Measurements from ENCODE around the gene FADS6.

The FADS6 gene

DNA sequence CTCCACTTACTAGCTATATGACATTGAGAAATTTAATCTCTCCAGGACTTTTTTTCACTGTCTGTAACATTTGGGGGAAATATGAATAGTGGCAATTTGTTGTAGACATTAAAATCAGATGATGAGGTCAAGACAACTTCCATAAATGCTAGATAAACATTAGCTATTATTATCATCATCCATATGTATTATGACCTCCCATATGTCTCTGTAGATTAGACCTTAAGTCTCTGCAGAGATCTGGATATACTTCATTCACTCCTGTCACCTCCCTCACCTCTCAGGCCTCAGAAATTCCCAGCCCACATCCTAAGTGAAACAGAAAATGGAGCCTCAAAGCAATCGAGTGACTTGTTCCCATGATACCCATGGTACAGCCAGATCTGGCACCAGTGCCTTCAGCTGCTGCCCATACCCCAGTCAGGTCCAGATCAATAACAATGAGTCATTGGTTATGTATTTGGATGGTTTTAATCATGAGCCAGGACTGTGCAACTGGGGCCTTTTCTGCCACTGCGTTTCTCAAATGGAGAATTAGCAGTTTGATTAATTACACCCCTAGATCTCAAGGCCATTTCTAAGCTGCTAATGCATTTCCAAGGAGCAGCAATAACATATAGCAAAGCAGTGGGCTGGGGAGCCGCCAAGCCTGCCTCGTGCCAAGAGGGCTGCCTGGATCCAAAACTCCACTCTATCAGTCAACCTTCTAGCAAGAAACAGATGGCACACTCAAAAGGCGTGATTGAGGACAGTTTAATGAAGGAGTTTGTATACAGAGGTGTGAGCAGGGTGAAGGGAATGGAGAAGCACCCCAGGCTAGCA is 18.1 kb downstream of the FADS6 start:
- no peak overlapping the region for H3K4me3 ChIP-seq (ENCODE audit: low read length)
- TF ChIP-seq, protein P1, sequence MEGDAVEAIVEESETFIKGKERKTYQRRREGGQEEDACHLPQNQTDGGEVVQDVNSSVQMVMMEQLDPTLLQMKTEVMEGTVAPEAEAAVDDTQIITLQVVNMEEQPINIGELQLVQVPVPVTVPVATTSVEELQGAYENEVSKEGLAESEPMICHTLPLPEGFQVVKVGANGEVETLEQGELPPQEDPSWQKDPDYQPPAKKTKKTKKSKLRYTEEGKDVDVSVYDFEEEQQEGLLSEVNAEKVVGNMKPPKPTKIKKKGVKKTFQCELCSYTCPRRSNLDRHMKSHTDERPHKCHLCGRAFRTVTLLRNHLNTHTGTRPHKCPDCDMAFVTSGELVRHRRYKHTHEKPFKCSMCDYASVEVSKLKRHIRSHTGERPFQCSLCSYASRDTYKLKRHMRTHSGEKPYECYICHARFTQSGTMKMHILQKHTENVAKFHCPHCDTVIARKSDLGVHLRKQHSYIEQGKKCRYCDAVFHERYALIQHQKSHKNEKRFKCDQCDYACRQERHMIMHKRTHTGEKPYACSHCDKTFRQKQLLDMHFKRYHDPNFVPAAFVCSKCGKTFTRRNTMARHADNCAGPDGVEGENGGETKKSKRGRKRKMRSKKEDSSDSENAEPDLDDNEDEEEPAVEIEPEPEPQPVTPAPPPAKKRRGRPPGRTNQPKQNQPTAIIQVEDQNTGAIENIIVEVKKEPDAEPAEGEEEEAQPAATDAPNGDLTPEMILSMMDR (conservative IDR thresholded peaks at IDR 0.05; ENCODE audit: low read length) = no peak
- no peak for DNase-seq (ENCODE audit: low read depth)

DNA sequence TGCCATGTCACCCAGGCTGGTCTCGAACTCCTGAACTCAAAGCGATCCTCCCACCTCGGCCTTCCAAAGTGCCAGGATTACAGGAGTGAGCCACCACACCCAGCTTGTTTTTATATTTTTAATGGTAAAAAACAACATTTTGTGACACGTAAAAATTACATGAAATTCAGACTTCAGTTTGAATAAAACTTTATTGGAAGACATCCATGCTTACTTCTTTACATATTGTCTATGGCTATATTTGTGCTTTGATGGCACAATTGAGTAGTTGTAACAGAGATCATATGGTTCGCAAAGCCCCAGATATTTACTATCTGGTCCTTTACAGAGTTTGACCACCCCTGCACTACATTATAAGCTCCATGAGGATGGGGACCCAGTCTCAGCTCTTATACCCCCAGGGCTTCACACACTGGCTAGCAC is 18.8 kb downstream of the FADS6 start:
- no peak for DNase-seq (ENCODE audit: low read depth)
- no peak overlapping the region for H3K4me3 ChIP-seq (ENCODE audit: low read length)
- TF ChIP-seq, protein P1 (conservative IDR thresholded peaks at IDR 0.05; ENCODE audit: low read length) = no peak

DNA sequence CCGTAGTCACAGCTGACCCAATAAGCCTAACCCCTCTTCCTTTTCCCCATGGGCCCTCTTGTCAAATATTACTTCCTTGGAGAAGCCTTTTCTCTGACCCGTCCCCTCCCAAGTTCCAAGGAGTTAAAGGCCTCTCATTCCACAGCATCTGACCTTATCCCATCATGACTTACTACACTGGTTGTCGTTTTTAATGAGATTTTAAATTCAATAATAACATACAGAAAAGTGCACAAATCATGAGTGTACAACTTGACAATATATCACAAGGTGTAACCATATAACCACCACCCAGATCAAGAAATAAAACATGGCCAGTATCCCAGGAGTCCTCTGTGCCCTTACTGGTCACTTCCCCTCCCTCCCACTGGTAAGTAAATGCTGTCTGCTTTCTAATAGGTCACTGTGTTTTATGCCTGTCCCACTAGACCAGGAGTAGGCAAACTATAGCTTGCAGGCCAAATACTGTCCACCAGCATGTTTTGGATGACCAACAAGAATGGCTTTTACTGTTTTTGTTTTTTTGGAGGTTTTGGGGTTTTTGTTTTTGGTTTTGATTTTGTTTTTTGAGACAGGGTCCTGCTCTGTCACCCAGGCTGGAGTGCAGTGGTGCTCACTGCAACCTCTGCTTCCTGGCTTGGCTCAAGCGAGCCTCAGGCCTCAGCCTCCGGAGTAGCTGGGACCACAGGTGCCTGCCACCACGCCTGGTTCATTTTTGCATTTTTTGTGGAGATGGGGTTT is 19.4 kb downstream of the FADS6 start:
- TF ChIP-seq, protein P1 (conservative IDR thresholded peaks at IDR 0.05; ENCODE audit: low read length) = no peak
- DNase-seq (ENCODE audit: low read depth) = no peak

DNA sequence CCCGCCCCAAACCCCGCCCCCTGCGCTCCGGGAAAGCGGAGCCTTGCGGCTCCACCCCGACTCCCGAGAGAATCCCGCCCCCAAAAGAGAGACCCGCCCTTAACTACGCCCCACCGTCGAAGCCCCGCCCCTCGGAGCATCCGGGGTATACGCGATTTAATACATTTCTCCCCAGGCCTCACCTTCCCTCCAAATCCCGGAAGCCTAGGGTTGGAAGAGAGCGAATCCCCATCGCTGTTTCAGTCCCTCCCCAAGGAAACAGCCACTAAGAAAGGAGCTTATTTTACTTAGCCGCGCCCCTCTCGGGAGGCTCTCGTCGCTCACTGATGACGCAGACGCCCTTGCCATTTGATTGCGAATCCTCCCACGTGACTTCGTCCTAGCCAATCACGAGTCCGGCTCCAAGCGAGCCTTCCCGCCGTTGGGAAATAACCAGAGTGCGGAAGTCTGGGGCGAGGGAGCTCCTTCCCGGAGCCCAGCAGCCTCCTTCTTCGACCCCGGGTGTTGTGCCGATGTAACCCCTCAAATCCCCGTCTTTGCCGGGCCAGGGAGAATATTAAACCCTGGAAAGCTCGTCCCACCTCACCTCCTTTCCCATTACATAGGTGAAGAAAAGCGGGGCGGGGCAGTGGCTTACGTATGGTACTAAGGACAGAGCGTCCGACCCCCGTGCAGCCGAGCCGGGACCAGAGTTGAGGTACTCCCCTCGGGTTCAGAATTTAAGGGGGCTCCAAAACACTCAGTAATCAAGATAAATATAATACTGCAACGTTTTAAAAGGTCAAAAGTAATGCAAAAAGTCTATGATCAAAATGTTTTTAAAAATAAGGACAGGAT is 20.2 kb downstream of the FADS6 start:
- peak overlapping the region; percentile 90 for H3K4me3 ChIP-seq (ENCODE audit: low read length)
- TF ChIP-seq, protein P1 (conservative IDR thresholded peaks at IDR 0.05; ENCODE audit: low read length) = no peak
- DNase-seq (ENCODE audit: low read depth) = peak; percentile 100

More for the DNA sequence above, 19.4 kb downstream of the FADS6 start:
- H3K4me3 ChIP-seq (ENCODE audit: low read length) = peak overlapping the region; percentile 90

DNA sequence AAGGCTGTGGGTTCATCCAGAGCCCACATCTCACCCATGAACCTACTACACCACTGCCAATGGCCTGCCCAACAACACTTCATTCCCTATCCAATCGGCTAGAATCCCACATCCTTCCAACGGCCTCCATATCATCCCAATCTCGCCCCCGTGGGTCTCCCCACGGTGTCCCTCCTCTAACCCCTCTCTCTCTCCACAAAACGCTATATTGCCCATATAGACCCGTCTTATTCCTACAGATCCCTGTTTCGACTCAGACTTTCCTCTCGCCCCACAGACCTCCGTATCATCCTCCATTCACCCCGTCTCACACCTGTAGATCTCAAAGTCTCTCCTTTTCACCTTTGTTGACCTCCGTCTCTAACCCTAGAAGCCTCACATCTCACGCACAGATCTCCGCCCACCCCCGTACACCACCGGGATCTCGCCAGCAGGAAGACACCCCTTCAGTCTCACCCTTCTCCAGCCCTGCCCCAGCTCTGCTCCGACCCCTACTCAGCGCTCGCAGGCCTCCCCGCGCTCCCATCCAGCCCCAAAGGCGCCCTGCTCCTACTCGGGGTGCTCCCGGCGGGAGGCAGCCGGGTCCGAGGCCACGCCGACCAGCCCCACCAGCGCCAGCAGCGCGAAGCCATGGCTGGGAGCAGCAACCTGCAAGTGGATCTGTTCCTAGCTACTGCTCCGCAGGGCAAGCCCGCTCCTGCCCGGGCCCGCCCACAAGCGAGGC is 21.0 kb downstream of the FADS6 start, which contains the start of gene FDXR:
FDXR (minus strand) TSS at position 682 of the 724 bp plus-strand sequence; CDS start at position 632, 50 bp downstream.
- TF ChIP-seq, protein P1 (conservative IDR thresholded peaks at IDR 0.05; ENCODE audit: low read length) = no peak
- no peak for DNase-seq (ENCODE audit: low read depth)
- H3K4me3 ChIP-seq (ENCODE audit: low read length) = peak within 1 kb of the TSS; percentile 90

DNA sequence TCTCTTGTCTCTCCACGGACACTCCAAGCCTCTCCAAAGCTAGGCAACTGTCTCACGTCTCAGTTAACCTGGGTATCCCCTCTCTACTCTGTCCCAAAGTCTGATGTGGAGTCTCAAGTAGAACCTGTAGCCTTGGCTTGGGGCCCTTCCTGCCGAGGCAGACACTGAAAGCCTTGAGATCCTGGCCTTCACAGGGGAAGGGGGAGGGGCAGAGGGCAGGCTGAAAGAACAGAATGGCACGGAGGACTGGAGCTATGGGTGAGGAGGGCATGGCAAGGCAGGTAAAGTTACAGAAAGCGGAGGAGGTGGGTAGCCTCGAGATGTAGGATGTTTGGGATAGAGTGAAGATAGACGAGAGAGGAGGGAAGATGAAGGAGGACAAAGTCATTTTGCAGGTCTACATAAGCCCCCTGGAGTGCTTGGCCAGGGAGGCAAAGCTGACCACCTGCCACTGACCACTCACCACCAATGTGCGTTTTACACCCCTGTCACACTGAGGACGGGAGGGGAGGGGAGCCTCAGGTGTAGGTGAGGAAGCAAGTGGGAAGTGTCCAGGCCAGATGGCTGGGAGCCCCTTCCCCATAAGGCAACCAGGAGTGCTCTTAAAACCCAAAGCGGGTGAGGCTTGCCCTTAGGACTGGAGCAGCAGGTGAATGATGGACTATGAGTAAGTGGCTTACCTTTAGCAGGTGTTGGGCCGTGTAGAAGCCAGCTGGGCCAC is 21.9 kb downstream of the FADS6 start:
- no peak for DNase-seq (ENCODE audit: low read depth)
- TF ChIP-seq, protein P1 (conservative IDR thresholded peaks at IDR 0.05; ENCODE audit: low read length) = no peak
- H3K4me3 ChIP-seq (ENCODE audit: low read length) = peak overlapping the region; percentile 70
